HUES64 (cell line): ENCODE data around the gene PIK3C2B.

Source experiments
- H3K27ac ChIP-seq: 2 replicates; pipeline ENCODE4 v1.7.0; 2013; ENCODE audit warnings: low read depth, low read length, inconsistent platforms
- H3K27me3 ChIP-seq: 2 replicates; pipeline ENCODE4 v1.6.1; 2013; ENCODE audit warnings: mild to moderate bottlenecking, low read length; ENCODE audit not compliant: insufficient read depth
- H3K36me3 ChIP-seq: 2 replicates; pipeline ENCODE4 v1.6.1; 2013; ENCODE audit warnings: mild to moderate bottlenecking, low read length; ENCODE audit not compliant: insufficient read depth
- H3K4me1 ChIP-seq: 2 replicates; pipeline ENCODE4 v1.6.1; 2013; ENCODE audit warnings: mild to moderate bottlenecking, low read length, moderate library complexity; ENCODE audit not compliant: insufficient read depth
- H3K4me3 ChIP-seq: 2 replicates; pipeline ENCODE4 v1.5.1; 2013; ENCODE audit warnings: mild to moderate bottlenecking, low read length, moderate library complexity
- H3K9ac ChIP-seq: 2 replicates; pipeline ENCODE4 v1.6.1; 2013; ENCODE audit warnings: mild to moderate bottlenecking, low read depth, low read length
- H3K9me3 ChIP-seq: 2 replicates; pipeline ENCODE4 v1.6.1; 2013; ENCODE audit warnings: low read depth, low read length; ENCODE audit not compliant: insufficient read depth
- WGBS: fragments of 150-250, 120-280 bp; methylation state at CpG from one replicate; pipeline ENCODE4 v1.1.7; 2013; ENCODE audit warnings: missing lambda C conversion rate; 5-methylcytosine and 5-hydroxymethylcytosine counted together

PIK3C2B gene

DNA sequence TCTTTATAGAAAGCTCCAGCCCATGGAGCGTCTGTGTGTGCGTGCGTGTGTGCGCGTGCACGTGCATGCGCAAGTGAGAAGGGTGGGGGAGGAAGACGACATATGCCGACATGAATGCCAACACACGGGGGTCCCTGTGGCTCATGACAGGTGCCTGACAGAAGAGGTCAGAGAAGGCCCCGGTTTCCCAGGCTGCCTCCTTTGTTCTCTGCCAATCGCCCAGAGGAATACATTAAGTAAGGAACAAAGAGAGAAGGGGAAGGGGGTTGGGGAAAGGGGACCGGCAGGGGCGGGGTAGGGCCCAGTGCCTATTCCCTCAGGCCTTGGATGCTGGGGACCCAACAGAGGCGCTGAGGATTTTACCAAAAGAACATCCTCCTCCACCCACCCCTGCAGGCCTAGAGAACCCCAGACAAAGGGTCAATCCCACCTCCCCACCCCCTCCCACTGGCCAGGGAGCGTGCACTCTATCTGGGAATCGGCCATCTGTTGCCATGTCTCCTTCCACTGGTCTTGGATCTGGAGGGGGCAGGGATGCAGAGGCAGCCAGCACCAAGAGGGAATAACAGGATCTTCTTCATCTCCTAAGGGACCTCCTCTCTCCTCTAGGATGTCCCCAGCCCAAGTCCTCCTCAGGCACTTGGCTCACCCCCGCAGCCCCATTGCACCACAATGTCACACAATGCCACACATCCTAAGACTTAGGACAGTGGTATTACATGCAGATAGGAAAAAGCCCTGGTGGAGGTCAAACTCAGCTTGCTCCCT is 39.4 kb downstream of the PIK3C2B start:
- Histone ChIP-seq H3K36me3 (peaks cover 28% of the 10 kb centered on the region), H3K9ac (peak overlapping the region; percentile 43; the same call in 1 of the 2 replicates), H3K27ac (peak overlapping the region; percentile 79), H3K4me3 (peak overlapping the region; percentile 21; the same call in 1 of the 2 replicates), H3K9me3 (no peaks in the 10 kb centered on the region), H3K4me1 (peaks cover 45% of the 10 kb centered on the region), H3K27me3 (no peaks in the 10 kb centered on the region)
- WGBS, result 26% methylated on average over 18 of the region's 18 CpGs

DNA sequence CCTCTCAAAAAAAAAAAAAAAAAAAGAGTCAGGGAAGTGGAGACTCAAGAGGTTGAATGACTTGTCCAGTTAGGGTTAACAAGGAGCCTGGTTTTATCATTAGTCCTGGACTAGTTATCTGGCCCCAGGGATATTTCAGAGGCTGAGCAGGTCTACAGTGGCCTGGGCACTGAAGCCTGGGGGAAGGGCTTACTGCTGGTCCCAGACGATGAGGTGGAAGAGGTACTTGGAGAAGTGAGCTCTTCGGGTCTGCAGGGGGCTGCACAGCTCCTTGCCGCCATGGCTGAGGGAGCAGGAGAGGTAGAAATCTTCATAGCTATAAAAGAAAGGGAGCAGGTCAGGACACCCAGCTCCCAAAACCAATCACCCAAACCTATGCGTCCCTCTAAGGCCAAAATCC is 40.1 kb downstream of the PIK3C2B start:
- peak overlapping the region; percentile 43; the same call in 1 of the 2 replicates for H3K9ac ChIP-seq
- H3K9me3 ChIP-seq, result no peaks in the 10 kb centered on the region
- peaks cover 20% of the 10 kb centered on the region for H3K36me3 ChIP-seq
- H3K27me3 ChIP-seq, result no peaks in the 10 kb centered on the region
- 53% methylated on average over 4 of the region's 4 CpGs for WGBS
- peak overlapping the region; percentile 21; the same call in 1 of the 2 replicates for H3K4me3 ChIP-seq
- peaks cover 51% of the 10 kb centered on the region for H3K4me1 ChIP-seq
- peak overlapping the region; percentile 79 for H3K27ac ChIP-seq

DNA sequence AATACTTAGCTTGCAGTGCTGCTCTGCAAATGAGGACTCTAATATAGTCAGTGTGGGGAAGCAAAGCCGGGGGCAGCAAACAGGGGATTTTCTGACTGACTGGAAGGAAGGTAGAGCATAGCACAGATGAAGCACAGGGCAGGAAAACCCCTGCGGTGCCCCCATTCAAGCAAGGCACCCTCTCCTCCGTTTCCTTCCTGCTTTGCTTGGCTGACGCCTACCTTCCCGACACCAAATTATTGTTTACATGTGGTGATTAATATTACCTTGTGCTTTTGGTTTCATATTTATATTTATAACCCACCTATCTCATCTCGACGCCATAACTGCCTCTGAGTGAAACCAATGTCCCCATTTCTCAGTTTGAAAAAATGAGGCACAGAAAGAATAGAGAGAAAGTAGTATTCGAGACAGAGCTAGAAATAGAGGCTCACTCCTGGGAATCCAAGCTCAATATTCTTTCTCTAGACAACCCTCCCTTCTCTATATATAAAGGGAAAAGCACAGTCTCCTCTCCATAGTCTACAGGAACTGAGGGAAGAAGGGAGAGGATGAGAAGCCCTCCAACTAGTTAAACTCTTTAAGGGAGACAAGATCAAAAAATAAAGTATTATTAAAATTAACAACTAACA is 41.3 kb downstream of the PIK3C2B start:
- Histone ChIP-seq H3K4me3 (no peak overlapping the region), H3K27me3 (no peaks in the 10 kb centered on the region), H3K9me3 (no peaks in the 10 kb centered on the region), H3K4me1 (peaks cover 51% of the 10 kb centered on the region), H3K36me3 (peaks cover 19% of the 10 kb centered on the region; the same call in 1 of the 2 replicates), H3K9ac (no peak overlapping the region), H3K27ac (no peak overlapping the region)
- WGBS, result 66% methylated on average over 5 of the region's 8 CpGs

DNA sequence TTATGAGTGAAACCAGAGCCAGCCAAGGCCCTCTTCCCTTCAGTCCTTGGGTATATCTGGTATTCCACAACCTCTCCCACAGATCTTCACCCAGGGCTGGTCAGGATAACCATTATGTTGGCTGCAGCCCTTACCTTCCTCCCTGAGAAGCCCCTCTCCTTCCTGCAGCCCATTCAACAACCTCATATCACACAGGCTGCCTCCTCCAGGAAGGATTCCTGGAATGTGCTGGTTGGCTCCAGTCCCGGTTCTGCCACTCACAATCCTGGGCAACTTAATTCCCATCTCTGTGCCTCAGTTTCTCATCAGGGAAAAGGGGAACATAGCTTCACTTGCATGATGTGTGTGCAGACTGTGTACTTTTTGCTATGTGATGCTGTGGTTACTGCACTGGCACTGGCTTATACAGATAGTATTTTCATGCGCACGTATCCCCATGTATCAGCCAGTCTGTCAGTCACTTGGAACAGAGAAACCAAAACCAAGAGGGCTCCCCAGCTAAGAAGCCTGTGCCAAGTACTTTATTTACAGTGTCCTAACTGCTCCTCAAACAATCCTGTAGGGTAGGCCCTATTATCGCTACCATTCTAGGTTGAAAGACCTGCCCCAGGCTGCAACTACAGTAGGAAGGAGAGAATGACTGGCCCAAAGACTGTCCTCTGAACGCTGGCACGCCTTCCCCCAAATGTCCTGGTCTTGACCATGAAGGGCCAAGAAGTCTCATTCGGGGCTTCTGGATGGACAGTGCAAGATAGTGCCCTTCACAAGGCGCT is 43.1 kb downstream of the PIK3C2B start:
- WGBS, result 70% methylated on average over 8 of the region's 8 CpGs
- Histone ChIP-seq H3K9me3 (no peaks in the 10 kb centered on the region), H3K4me1 (peaks cover 43% of the 10 kb centered on the region), H3K36me3 (peaks cover 16% of the 10 kb centered on the region; the same call in 1 of the 2 replicates), H3K9ac (no peak overlapping the region), H3K4me3 (no peak overlapping the region), H3K27me3 (no peaks in the 10 kb centered on the region), H3K27ac (no peak overlapping the region)

DNA sequence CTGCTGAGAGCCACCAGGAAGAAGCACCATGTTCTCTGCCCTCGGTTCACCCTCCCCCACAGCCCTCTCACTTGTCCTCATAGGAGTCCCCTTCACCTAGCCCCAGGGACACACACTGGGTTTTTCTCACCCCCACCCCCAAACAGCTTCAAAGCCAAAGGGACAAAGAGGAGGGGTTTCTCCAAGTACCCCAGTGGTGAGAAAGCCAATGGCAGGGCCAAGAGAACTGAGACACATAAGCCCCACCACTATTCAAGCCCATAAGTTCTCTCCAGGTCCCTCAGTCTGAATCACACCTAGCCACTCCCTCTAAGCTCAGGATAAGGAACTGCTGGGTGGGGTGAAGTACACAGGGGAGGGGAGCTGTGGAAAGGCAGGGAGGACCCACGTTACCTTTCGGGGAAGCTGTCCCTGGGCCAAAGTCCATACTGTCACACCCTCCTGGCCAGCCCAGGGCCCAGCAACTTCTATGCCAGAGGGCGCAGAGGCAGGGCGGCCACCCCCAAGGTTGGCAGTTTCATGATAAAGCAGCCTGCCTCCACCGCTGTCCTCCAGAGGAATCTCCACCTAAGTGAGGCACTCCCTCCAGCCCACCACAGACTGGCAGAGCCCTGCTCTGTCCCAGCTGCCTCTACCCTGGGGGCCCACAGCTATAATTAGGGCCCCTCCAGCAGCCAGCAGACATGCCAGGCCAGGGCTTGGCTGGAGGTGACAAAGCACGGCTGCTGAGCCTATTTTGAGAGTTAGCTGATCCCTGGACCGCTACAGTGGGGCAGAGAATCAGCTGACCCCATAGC is 43.9 kb downstream of the PIK3C2B start:
- H3K27ac ChIP-seq, result no peak overlapping the region
- H3K4me3 ChIP-seq, result no peak overlapping the region
- H3K9me3 ChIP-seq, result no peaks in the 10 kb centered on the region
- peaks cover 35% of the 10 kb centered on the region for H3K4me1 ChIP-seq
- 70% methylated on average over 8 of the region's 8 CpGs for WGBS
- H3K9ac ChIP-seq, result no peak overlapping the region
- H3K36me3 ChIP-seq, result peaks cover 14% of the 10 kb centered on the region; the same call in 1 of the 2 replicates
- H3K27me3 ChIP-seq, result no peaks in the 10 kb centered on the region

DNA sequence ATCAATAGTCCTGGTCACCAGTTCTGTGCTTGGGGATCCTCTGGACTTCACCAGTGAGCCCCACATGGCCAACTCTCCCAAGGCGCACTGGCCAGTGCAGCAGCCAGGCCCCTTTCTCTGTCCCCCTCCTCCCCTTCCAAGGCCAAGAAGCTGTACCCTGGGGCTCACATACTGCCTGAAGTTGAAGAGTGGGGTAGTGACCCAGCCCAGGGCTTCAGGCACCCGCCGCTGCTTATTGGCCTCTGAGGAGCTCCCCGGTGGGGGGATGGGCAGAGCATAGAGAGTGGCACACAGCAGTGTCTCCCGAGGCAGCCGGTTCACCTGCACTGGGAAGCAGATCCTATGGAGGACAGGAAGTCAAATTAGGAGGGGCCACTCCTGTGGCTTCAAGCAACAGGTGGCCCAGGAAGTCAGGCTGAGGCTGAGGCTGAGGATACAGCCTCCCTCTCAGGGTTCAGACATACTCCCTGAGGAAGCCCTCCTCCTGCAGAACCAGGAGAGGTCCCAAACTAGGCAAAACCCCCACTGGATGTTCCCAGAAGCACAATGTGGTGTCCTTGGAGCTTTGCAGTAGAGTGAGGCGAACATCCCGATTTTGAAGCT is 44.8 kb downstream of the PIK3C2B start:
- WGBS, result 77% methylated on average over 8 of the region's 8 CpGs
- Histone ChIP-seq H3K9me3 (no peaks in the 10 kb centered on the region), H3K4me1 (peaks cover 28% of the 10 kb centered on the region), H3K36me3 (peaks cover 20% of the 10 kb centered on the region), H3K27me3 (no peaks in the 10 kb centered on the region), H3K4me3 (no peak overlapping the region), H3K27ac (no peak overlapping the region), H3K9ac (no peak overlapping the region)

DNA sequence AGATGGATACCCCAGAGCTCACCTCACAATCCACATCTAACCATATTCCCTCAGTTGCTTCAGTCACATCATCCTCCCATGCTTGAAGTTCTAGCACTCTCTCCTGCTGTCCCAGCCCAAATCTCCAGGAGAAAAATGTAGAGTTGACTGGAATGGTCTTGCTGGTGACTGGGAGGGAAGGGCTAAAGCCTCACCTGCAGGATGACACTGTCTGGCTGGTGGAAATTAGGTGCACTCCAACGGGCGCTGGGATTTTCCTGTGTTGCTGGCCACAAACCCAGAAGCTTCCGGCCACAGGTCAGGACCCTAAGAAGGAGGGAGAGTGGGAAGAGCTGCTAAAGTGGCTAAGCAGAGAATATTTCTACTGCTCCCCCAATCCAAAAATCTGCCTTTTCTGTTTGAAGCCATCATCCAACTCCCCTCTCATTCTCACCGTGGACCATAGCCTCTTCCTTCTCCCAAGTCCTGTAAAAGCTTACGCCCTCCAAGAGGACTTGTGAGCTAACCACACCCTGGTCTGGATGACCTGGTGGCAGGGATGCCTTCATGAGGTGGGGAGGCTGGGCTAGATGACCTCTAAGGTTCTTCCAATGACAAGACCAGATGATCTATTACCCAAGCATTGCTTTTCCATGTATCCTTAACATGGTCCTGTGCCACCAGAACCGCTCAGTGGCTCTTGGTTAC is 45.5 kb downstream of the PIK3C2B start:
- no peaks in the 10 kb centered on the region for H3K27me3 ChIP-seq
- H3K36me3 ChIP-seq, result peaks cover 26% of the 10 kb centered on the region
- H3K9ac ChIP-seq, result no peak overlapping the region
- no peak overlapping the region for H3K4me3 ChIP-seq
- no peaks in the 10 kb centered on the region for H3K9me3 ChIP-seq
- H3K4me1 ChIP-seq, result peaks cover 23% of the 10 kb centered on the region; the same call in 1 of the 2 replicates
- H3K27ac ChIP-seq, result no peak overlapping the region
- 94% methylated on average over 6 of the region's 6 CpGs for WGBS

DNA sequence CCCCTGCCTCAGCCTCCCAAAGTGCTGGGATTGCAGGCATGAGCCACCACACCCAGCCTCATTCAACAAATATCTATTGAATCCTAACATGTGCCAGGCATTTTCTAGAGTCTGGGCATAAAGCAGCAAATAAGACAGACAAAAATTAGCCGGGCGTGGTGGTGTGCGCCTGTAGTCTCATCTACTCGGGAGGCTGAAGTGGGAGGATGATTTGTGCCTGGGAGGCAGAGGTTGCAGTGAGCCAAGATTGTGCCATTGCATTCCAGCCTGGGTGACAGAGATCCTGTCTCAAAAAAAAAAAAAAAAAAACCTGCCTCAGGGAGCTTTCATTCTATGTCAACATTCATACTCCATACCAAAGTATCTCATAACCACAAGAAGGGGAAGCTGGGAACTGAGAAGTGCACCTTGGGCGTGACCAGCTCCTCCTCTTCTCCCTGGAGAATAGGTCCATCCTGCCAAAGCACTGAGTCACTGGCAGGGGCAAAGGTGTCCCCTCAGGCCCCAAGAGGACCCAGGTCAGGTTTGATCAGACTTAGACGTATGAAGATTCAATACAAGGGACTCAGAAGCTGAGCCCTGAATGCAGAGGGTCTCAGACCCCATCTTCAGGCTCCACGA is 46.2 kb downstream of the PIK3C2B start:
- no peaks in the 10 kb centered on the region for H3K9me3 ChIP-seq
- H3K9ac ChIP-seq, result no peak overlapping the region
- 90% methylated on average over 7 of the region's 7 CpGs for WGBS
- H3K27ac ChIP-seq, result no peak overlapping the region
- peaks cover 33% of the 10 kb centered on the region for H3K36me3 ChIP-seq
- H3K27me3 ChIP-seq, result no peaks in the 10 kb centered on the region
- peaks cover 22% of the 10 kb centered on the region; the same call in 1 of the 2 replicates for H3K4me1 ChIP-seq
- no peak overlapping the region for H3K4me3 ChIP-seq

DNA sequence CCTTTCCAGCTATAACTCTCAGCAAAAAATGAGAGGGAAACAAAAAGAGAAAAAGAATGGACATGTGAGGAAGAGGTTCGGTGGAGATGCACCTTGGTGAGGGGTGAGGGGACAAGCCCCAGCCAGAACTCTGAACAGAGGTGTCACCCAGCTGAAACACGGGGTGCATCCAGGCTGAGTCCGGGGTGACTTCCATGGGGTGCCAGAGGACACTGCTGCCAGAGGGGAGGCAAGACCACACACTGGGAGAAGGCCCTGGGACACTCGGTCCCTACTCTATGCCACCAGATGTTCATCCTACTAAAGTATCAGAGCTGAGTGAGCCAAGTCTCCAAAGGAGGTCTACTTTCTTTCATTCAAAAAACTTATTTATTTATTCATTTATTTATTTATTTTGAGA is 46.9 kb downstream of the PIK3C2B start:
- peaks cover 15% of the 10 kb centered on the region; the same call in 1 of the 2 replicates for H3K4me1 ChIP-seq
- H3K27me3 ChIP-seq, result no peaks in the 10 kb centered on the region
- no peak overlapping the region for H3K9ac ChIP-seq
- 87% methylated on average over 4 of the region's 4 CpGs for WGBS
- H3K27ac ChIP-seq, result no peak overlapping the region
- peaks cover 40% of the 10 kb centered on the region for H3K36me3 ChIP-seq
- H3K4me3 ChIP-seq, result no peak overlapping the region
- H3K9me3 ChIP-seq, result no peaks in the 10 kb centered on the region
